SK-N-SH treated with all-trans-retinoic acid at 6 μM for 48 hours (cell line): ENCODE results near the gene ACOX3.

Source experiments
- BACH2 ChIP-seq: fragments of 250-450 bp; sonication (Bioruptor Pico); IDR thresholded peaks from 2 replicates; pipeline ENCODE4 v1.9.0; 2021; ENCODE audit warnings: mild to moderate bottlenecking, borderline replicate concordance
- CSRNP3 ChIP-seq: fragments of 250-450 bp; sonication (Bioruptor Pico); IDR thresholded peaks from 2 replicates; pipeline ENCODE4 v1.5.1; 2021; ENCODE audit warnings: mild to moderate bottlenecking, moderate library complexity
- ESRRG ChIP-seq: fragments of 250-450 bp; sonication (Bioruptor Pico); IDR thresholded peaks from 2 replicates; pipeline ENCODE4 v1.6.1; 2021; ENCODE audit warnings: mild to moderate bottlenecking
- PATZ1 ChIP-seq: fragments of 250-450 bp; sonication (Bioruptor Pico); IDR thresholded peaks from 2 replicates; pipeline ENCODE4 v1.8.0; 2020; ENCODE audit warnings: mild to moderate bottlenecking, moderate library complexity, borderline replicate concordance
- ZC3H10 ChIP-seq: fragments of 250-450 bp; sonication (Bioruptor Pico); IDR thresholded peaks from 2 replicates; pipeline ENCODE4 v1.5.1; 2021; ENCODE audit warnings: mild to moderate bottlenecking, moderate library complexity
- ZFP30 ChIP-seq: fragments of 450-650 bp; formaldehyde crosslinking; IDR thresholded peaks from 2 replicates; pipeline ENCODE4 v1.5.0; 2022; ENCODE audit warnings: mild to moderate bottlenecking, moderate library complexity
- ZNF70 ChIP-seq: fragments of 450-650 bp; formaldehyde crosslinking; IDR thresholded peaks from 2 replicates; pipeline ENCODE4 v1.5.0; 2020; ENCODE audit warnings: mild to moderate bottlenecking, moderate library complexity

GRCh38 chr4:8488791-8489369 lies 48.4 kb upstream of the ACOX3 start:
- TF ChIP-seq PATZ1 (CRISPR knock-in tag), result no peak
- no peak for TF ChIP-seq ESRRG (CRISPR knock-in tag)
- TF ChIP-seq ZFP30 (CRISPR knock-in tag), result no peak
- TF ChIP-seq CSRNP3 (CRISPR knock-in tag), result no peak
- no peak for TF ChIP-seq ZC3H10
- TF ChIP-seq BACH2 (CRISPR knock-in tag), result no peak
- TF ChIP-seq ZNF70, result no peak
